ENCODE results near the gene TENM4. TPM values are rescaled to one million over a fixed set of nuclear protein-coding genes. Genes with fewer than 3 reads are reported as not detected.
A peak's percentile ranks its signal among the peaks of the same experiment; 100 is the strongest.
"Not testable (repeated sequence)": the region's sequence is repeated elsewhere in the genome, so short reads cannot be mapped to it uniquely, and the experiment has no call there.

Gene TENM4
- total RNA-seq, 1 donor from 2014 or later: 306 TPM

GRCh38 chr11:79209540-79210266 is 231.1 kb downstream of the TENM4 start:
- peak; percentile 27 for DNase-seq (ENCODE audit: low read depth)

- no peak for DNase-seq (ENCODE audit: low read depth)
These were observed 232.7 kb downstream of the TENM4 start for GRCh38 chr11:79208126-79208525.

- no peak for DNase-seq (ENCODE audit: low read depth)
These were observed 233.9 kb downstream of the TENM4 start for GRCh38 chr11:79206951-79207350.

GRCh38 chr11:79205786-79206185 is 235.0 kb downstream of the TENM4 start:
- no peak for DNase-seq (ENCODE audit: low read depth)

- peak; percentile 52 for DNase-seq (ENCODE audit: low read depth)
These were observed 239.0 kb downstream of the TENM4 start for GRCh38 chr11:79201677-79202347.

GRCh38 chr11:79200398-79201070 is 240.3 kb downstream of the TENM4 start:
- peak; percentile 38 for DNase-seq (ENCODE audit: low read depth)

- no peak for DNase-seq (ENCODE audit: low read depth)
These were observed 241.0 kb downstream of the TENM4 start for GRCh38 chr11:79199729-79200354.

- DNase-seq (ENCODE audit: low read depth): peak; percentile 54
These were observed 242.0 kb downstream of the TENM4 start for GRCh38 chr11:79198898-79199250.

- no peak for DNase-seq (ENCODE audit: low read depth)
These were observed 242.5 kb downstream of the TENM4 start for GRCh38 chr11:79198203-79198897.

GRCh38 chr11:79196950-79197349 is 243.9 kb downstream of the TENM4 start:
- DNase-seq (ENCODE audit: low read depth): no peak

GRCh38 chr11:79195209-79195608 is 245.6 kb downstream of the TENM4 start:
- no peak for DNase-seq (ENCODE audit: low read depth)

GRCh38 chr11:79193663-79194310 is 247.0 kb downstream of the TENM4 start:
- DNase-seq (ENCODE audit: low read depth): no peak

- DNase-seq (ENCODE audit: low read depth): no peak
These were observed 248.0 kb downstream of the TENM4 start for GRCh38 chr11:79192836-79193235.

- DNase-seq (ENCODE audit: low read depth): not testable (repeated sequence)
These were observed 249.1 kb downstream of the TENM4 start for GRCh38 chr11:79191716-79192115.

- DNase-seq (ENCODE audit: low read depth): not testable (repeated sequence)
These were observed 250.3 kb downstream of the TENM4 start for GRCh38 chr11:79190553-79190952.

- no peak for DNase-seq (ENCODE audit: low read depth)
These were observed 251.2 kb downstream of the TENM4 start for GRCh38 chr11:79189601-79190000.

GRCh38 chr11:79189055-79189454 is 251.8 kb downstream of the TENM4 start:
- no peak for DNase-seq (ENCODE audit: low read depth)

GRCh38 chr11:79186669-79187068 is 254.2 kb downstream of the TENM4 start:
- no peak for DNase-seq (ENCODE audit: low read depth)

- no peak for DNase-seq (ENCODE audit: low read depth)
These were observed 255.5 kb downstream of the TENM4 start for GRCh38 chr11:79185351-79185750.

- no peak for DNase-seq (ENCODE audit: low read depth)
These were observed 256.5 kb downstream of the TENM4 start for GRCh38 chr11:79184285-79184684.

GRCh38 chr11:79182794-79183193 is 258.0 kb downstream of the TENM4 start:
- no peak for DNase-seq (ENCODE audit: low read depth)
